GM18507 (cell line): ENCODE measurements around the gene PLCG2.
A peak's percentile ranks its signal among the peaks of the same experiment; 100 is the strongest.
"Not testable (repeated sequence)": the region's sequence is repeated elsewhere in the genome, so short reads cannot be mapped to it uniquely, and the experiment has no call there.

Experiments used
- DNase-seq: peaks from one replicate; pipeline ENCODE4 v3.0.0; 2011; ENCODE audit warnings: low read depth; ENCODE audit not compliant: insufficient read length; ENCODE audit errors: extremely low spot score
- FAIRE-seq: peaks from 2 replicates; lab custom pipeline; 2011; peaks lifted over from hg19 to GRCh38; lab: Jason Lieb, UNC

PLCG2 gene

GRCh38 chr16:81778861-81779535 is at the start of gene PLCG2:
Gene PLCG2, plus strand, starts transcription at chr16:81779291. Its CDS starts 6,699 bp downstream, at chr16:81785990.
- peak; percentile 79 for DNase-seq
- FAIRE-seq = peak; percentile 67

- no peak for FAIRE-seq
- no peak for DNase-seq
Measured at GRCh38 chr16:81729451-81729850, 49.6 kb upstream of the PLCG2 start.

- peak; percentile 70 for FAIRE-seq
- DNase-seq = no peak
Measured at GRCh38 chr16:81730090-81731051, 48.7 kb upstream of the PLCG2 start.

- DNase-seq = no peak
- FAIRE-seq = no peak
Measured at GRCh38 chr16:81731649-81732048, 47.4 kb upstream of the PLCG2 start.

GRCh38 chr16:81732699-81733098 is 46.4 kb upstream of the PLCG2 start:
- DNase-seq (no peak), FAIRE-seq (no peak)

GRCh38 chr16:81733295-81733694 is 45.8 kb upstream of the PLCG2 start:
- FAIRE-seq (no peak), DNase-seq (no peak)

- FAIRE-seq = no peak
- DNase-seq = no peak
Measured at GRCh38 chr16:81734632-81735434, 44.3 kb upstream of the PLCG2 start.

- DNase-seq (peak; percentile 69), FAIRE-seq (peak; percentile 89)
Measured at GRCh38 chr16:81737885-81738536, 41.1 kb upstream of the PLCG2 start.

- peak; percentile 18 for FAIRE-seq
Measured at GRCh38 chr16:81738783-81739496, 40.2 kb upstream of the PLCG2 start.

GRCh38 chr16:81739503-81739902 is 39.6 kb upstream of the PLCG2 start:
- FAIRE-seq (no peak), DNase-seq (no peak)

More at GRCh38 chr16:81738783-81739496, 40.2 kb upstream of the PLCG2 start:
- no peak for DNase-seq

- peak; percentile 87 for FAIRE-seq
- no peak for DNase-seq
Measured at GRCh38 chr16:81740169-81740568, 38.9 kb upstream of the PLCG2 start.

GRCh38 chr16:81741430-81741770 is 37.7 kb upstream of the PLCG2 start:
- not testable (repeated sequence) for FAIRE-seq, DNase-seq

- no peak for FAIRE-seq
Measured at GRCh38 chr16:81744385-81744784, 34.7 kb upstream of the PLCG2 start.

GRCh38 chr16:81744911-81745310 is 34.2 kb upstream of the PLCG2 start:
- no peak for DNase-seq
- no peak for FAIRE-seq

More at GRCh38 chr16:81744385-81744784, 34.7 kb upstream of the PLCG2 start:
- DNase-seq = no peak

GRCh38 chr16:81745704-81746558 is 33.2 kb upstream of the PLCG2 start:
- peak; percentile 82 for FAIRE-seq
- peak; percentile 62 for DNase-seq

- DNase-seq = no peak
- FAIRE-seq = peak; percentile 24
Measured at GRCh38 chr16:81746566-81746965, 32.5 kb upstream of the PLCG2 start.

GRCh38 chr16:81748476-81749198 is 30.5 kb upstream of the PLCG2 start:
- DNase-seq = no peak

More at GRCh38 chr16:81748476-81749198, 30.5 kb upstream of the PLCG2 start:
- FAIRE-seq = peak; percentile 64
